Ramos (cell line): Measurements from ENCODE around the gene DCLK1.

Experiments used
- in situ Hi-C: fragments of 300-500 bp; cut with MboI; formaldehyde crosslinking; loops from one replicate; pipeline ENCODE4 v1.14.3; 2022; ENCODE audit warnings: low sequenced_read_pairs; ENCODE audit not compliant: unreplicated experiment

Gene DCLK1

DNA sequence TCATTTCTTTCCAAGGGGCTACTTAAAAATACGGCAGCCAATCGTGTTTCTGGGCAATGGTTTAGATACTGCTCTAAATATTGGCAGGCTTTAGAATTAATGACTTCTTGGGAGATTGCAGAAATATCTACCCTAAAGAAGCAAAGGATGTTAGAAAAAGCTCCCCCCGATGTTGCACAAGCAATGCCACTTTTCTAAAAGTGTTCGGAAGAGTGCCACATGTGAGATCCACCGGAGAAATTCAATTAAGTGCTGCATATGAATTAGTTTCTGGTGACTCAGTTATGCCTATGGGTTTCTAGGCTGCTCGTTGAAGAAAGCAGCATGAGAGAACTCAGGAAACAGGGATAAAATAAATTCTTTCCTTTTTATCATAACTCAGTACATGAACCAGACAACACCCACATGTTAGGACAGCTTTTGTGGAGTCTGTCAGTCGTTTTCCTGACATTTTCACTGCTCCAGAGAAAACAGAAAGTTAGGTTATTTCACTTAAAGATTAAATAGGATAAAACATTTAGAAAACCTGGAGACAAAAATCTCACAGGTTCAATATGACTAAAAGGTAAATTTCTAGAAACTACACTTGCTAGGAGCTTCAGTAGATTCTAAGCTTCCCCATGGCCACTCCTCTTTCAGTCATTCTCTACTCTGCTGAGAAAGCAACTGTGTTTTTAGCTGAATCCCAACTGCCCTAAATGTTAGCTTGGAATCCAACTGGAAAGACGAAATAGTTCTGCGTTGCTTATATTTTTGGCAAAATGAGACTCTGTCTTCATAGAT is 244.7 kb downstream of the DCLK1 start:
- in situ Hi-C loops: no loop called here

DNA sequence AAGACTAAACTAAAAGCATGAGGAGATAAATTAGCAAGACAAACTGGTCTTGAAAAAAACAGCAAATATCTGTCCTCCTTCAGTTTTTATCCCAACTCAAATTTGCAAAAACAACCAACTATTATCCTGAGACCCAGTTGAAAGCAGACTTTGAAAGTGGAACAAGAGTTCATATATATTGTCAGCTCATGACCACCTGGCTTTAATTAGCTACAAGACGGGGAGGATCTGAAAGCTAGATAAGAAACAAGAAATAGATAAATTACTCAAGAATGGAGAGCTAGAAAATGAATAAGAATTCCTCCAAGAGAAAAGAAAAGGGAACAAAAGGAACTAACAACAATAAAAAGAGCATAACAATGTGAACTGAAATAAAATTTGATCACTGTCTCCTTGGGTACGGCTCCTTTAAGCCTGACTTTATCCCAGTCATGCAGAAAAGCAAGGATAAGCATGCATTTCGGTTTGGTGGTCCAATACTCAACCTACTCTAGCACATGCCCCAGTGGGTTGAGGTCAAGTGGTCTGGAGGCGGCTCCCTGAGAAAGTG is 246.9 kb downstream of the DCLK1 start:
- in situ Hi-C loops: no loop called here

DNA sequence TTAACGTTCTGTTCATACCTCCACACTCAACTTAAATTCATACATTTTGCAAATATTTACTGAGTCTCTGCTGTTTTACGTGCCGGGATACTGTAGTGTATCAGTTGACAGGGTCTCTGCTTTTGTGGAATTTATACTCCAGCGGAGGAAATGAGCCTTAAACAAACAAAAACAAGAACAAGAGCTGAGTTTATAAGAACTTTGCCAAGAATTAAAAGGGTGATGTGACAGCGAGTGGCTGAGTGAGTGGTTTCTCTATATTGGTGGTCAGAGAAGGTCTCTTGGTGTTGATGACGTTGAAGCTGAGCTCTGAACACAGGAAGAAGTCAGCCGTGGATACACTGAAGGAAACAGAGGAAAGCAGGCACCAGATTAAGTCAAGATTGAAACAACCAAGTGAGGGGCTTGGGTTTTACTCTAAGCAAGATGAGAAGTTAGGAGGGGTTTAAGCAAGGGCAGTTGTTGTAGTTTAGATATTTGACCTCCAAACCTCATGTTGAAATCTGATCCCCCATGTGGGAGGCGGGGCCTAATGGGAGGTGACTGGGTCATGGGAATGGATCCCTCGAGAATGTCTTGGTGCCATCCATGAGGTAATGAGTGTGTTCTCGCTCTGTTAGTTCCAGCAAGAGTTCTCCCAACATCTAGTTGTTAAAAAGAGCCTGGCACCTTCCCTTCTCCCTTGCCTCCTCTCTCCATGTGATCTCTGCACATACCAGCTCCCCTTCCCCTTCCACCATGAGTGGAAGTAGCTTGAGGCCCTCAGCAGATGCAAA is 248.3 kb downstream of the DCLK1 start:
- in situ Hi-C loops: no loop called here

DNA sequence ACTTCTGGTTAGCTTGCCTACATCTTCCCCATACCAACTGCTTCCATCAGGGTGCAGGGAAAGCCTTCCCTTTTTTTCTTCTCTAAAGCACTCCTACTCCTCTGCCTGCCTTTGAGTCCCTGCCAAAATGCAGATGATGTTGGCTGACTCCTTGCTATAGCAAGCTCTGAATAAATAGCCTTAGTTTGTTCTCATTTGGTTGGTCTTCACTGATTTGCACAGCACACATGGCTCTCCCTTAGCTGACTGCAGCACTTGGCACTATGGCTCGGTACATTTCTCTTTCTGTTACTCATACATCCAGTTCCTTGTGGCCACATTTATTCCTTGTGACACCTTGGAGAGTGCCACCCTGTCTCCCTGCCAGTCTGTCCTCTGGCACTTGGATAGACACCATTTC is 249.8 kb downstream of the DCLK1 start:
- in situ Hi-C loops: no loop called here

DNA sequence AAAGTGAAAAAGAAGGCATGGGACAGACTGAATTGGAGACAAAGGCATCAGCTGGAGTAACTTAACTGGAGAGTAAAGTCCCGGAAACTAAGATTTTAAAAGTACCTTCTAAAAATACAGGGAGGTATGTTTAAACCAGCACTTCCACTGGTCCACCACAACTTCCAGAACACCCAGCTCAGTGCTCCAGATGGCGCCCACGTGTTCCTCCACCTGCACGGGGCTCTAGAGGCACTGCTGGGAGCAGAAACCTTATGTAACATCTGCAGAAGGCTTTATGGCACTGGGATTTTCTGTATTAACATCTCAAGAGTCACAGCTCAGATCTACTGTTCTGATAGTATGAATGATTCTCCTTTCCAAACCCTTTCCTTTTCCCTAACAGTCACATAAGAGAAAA is 252.1 kb downstream of the DCLK1 start:
- in situ Hi-C loops: no loop called here

DNA sequence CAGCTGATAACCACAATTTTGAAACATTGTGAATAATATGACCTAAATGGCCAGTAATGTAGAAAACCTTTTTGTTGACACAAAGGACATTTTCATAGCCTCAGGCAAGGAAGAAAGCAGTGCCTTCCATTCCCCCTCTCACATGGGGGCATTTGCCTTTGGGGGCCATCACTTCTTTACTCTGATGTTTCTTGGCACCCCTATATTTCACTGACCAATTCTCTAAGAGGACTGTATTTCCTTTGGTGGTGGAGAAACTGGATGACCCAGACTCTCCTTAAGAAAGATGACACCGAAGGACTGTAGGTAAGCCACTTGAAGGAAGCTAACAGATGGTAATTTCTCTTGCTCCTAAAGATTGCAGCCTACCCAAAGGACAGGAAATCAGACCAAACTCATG is 254.6 kb downstream of the DCLK1 start:
- in situ Hi-C loops: no loop called here

DNA sequence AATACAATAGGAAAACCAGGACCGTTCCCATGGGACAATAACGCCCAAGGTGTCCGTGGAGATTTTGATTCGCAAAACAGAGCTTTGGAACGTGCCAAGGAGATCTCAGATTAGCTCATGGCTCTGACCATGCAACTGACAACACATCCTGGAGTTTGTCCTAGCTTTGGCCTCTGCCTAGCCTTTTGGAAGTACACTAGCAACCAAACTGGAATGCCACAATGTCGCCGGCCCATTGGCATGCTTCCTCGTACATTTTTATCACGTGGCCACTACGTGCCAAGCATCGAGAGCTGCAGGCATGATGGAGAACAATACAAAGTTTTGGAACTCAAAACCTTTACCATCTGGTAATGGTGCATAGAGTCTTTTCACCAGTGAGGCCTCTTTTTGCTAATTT is 256.5 kb downstream of the DCLK1 start:
- in situ Hi-C loops: no loop called here

DNA sequence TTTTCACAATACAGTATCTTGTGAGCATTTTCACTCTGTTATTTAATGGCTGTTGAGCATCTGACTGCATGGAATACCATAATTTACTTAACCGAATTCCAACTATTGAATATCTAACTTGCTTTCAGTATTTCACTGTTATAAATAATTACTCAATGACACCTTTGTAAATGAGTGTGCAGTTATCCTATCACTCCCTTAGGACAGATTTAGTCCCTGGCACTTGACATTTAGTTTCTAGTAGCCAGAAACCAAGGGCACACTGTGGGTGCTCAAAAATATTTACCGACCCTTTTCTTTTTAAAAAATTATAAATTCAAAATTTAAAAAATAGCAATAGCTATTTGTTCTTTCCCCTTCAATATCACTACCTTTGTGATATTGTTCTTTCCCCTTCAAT is 258.8 kb downstream of the DCLK1 start:
- in situ Hi-C loops: no loop called here

DNA sequence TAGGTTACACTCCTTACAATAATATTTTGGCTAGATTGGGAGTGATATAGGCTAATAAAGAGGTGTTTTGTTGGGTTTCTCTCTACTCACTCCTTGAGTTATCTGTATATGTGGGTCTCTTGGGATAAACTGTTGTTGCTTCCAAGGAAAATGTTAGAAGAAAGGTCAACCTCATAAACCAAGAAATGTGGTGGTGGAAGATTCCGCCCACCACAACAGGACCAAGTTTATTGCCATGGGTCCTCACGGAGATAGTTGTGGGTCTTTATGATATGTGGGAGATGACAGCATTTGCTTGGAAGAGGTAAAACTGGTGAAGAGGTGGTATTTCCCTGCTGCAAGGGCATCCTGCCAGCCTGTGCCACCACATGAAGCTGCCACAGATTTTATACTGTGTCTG is 259.6 kb downstream of the DCLK1 start:
- in situ Hi-C loops: no loop called here

DNA sequence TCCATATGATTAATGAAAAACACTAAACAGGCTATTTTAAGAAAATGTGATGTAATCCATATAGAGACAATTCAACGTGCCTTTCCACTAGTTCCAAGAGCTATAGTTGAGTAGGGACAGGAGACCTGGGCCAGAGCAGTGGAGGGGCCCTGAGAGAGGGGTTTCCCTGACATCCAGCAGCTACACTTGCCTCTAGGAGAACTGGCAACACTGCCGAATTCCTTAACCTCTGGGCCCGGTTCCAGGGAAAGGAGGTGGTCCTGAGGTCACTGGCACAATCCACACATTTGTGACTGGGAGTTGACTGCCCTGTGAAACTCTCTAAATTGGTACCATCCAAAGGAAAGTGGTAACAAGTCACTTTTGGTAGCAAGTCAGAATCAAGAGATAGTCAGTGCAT is 264.4 kb downstream of the DCLK1 start:
- in situ Hi-C loops: no loop called here

DNA sequence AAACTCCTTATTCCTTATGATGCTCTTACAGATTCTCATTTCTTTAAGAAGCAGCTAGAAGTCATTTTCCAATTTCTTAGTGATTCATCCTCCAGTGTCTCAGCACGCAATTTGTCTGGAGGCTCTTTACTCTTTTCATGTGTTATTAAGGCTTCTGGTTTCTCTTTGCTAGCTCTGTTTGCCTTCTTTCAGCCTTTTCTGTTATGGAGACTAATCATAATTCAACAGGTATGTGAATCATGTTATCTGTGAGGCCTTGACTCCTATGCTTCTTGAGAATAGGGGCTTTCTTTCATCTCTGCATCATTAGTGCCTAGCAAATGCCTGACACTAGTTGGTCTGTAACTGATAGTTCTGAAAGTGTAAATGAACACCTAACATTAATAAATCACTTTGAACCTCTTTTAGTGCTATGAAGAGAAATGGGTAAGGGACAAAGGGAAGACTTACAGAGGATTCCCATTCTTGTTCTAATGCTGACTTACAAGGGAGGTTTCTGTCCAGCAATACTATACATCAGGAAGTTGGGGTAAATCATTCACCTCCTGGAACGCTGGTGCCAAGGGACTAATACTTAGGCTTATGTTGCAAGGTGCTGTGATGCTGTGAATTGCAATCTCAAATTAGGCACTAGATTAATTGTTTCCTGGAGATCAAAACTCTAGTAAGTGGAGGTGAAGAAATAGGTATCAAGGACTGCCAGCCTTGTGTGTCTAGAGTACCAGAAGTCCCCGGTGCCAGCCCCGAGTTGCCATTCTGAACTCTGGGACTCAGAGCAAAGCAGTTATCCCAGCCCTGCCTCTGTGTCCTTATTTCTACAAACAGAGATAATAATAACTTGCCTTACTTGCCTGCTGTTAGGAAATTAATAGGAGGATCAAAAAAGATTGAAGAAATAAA is 265.6 kb downstream of the DCLK1 start:
- in situ Hi-C loops: no loop called here

DNA sequence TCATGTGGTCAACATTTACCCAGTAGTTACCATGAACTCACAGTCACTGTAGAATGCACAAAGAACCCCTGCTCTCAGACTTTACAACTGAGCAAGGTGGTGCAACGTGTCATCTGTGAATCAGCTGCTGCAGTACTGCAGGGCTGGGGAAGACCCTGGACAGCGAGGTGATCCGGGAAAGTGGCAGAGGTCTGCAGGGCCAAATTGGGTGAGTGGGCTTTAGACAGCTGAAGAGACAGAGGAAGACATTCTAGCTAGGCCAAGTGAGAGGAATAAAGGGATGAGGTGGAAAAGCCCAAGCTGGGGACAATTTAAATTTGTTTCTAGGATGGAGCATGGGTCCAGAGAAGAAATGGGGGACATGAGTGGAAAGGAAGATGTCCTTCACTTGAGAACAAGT is 270.5 kb downstream of the DCLK1 start:
- in situ Hi-C loops: no loop called here

DNA sequence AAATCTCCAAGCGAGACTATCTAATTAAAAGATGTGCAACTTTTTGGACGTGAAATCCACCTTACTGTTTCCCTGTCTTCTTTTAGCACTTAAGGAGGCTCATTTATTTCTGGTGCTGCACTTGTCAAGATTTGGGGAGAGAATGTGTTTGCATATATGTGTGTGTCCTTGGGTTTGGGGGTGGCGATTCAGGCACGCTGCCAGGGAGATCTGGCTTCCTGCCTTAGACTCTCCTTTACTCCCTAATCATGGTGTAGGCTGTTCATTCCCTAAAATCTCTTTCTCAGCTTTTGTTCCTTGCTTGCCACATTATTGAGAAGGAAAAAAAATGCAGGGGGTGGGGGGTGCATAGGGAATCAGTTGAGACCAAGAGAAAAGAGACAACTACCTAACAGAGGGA is 271.2 kb downstream of the DCLK1 start:
- in situ Hi-C loops: no loop called here

DNA sequence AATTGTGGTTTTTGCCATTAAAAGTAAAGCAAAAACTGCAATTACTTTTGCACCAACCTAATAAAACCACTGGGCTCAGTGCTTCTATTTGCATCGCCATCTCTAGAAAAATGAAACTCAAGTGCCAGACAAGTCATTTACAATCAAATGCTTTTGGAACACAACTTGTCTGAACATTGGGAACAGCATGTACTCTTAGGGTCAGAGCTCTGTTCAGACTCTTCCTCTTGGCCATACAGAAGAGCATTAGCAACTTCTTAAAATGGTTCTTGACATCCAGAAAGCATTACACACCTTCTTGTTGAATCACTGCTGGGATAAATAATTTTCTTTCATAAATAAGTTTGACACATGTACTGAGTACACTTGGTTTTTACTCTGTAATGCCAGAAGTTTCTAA is 272.5 kb downstream of the DCLK1 start:
- in situ Hi-C loops: no loop called here

DNA sequence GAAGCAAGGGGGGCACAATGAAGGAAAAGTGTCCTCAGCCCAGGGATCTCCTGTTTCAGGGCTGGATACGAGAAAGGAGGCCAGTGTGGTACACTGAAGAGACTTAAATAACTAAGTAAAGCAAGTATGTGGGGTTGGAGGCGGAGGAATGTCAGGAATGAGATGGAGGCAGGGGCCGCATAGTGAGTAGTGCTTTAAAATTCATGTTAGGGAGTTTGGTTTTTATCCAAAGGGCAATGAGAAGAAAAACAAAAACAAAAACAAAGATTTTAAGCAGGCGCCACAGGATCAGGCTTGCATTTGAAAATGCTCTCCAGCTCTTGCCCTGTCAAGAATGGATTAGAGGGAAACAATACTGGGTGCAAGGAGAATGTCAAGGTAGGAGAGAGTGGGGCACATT is 273.4 kb downstream of the DCLK1 start:
- in situ Hi-C loops: no loop called here

DNA sequence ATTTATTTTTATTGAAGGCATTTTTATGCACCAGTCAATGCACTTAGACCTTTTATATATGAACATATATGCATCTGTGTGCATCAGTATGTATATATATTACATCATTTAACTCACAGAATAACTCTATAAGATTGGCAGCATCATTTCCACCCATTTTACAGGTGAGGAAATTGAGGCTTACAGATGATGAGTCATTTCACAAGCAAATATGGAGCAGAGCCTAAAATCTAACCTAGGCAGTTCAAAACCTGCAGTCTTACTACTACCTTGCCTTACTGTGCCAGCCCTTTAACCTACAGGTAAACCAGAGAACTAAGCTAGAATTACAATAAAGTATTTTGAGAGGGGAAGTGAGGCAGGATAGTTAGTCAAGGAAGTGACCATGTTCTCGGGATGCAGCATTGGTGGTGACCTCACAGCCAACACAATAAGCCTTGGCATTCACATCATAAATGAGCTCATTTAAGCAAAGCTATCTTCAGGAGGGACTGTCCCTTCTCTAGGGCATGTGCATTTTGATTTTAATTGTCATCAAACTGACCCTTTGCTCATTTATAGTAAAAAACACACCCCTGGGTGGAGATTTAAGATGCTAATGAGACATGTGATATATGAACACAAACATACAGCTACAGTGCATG is 274.3 kb downstream of the DCLK1 start:
- in situ Hi-C loops: no loop called here

DNA sequence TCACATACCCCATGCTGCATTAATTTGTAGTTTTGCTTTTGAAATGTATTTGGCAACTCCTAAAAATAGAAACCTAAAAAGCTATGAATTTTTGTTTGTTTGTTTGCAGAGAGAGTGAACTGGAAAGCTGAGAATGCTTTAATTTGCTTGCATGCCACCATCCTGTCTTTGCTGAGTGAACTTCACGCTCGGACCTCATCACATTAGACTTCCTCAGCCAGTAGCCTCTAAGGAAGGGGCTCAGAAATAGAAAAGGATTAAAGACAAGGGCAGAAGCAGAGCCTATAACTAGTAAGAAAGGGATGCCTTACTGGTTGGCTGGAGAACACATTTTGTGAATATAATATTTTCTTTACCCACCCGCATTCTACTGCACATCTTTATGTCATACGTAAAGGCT is 275.1 kb downstream of the DCLK1 start:
- in situ Hi-C loops: no loop called here

DNA sequence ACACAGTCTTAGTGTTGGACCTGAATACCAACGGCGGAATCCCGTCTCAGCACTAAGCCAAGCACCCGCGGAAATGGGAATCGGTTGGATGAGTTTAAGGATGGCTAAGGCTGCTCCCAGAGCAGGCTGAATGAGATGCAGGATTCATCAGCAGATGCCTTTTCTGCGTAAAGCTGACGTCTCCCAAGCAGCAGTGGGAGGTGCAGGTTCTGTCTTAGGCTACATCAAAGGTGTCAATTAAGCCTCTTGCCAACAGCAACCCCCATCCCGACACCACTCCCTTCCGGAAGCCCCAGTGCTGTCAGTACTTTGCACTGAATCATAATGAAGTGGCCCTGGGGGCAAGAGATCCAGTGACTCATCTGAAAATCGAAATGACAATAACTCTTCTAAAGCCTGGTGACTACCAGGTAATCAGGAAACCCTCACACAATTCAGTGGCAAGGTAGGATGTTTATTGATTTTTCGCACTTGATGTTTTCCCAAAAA is 275.6 kb downstream of the DCLK1 start:
- in situ Hi-C loops: no loop called here

DNA sequence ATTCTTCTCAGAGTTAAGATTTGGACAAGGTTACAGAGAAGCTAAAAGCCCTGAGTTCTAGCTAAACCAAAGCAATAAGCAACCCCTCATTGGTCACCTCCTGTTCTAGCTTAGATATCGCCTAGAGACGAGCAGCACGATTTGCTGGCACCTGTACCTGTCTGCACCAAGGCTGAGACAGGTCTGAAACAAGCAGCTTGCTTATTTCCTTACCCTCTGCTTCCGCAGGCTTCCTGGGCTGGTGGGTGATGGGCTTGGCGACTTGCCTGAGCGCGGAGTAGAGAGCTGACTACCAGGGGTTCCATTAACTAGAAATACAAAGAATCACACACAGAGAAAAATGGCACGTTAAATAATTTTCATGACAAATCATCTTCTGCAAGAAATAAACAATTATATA is 276.9 kb downstream of the DCLK1 start:
- in situ Hi-C loops: no loop called here

DNA sequence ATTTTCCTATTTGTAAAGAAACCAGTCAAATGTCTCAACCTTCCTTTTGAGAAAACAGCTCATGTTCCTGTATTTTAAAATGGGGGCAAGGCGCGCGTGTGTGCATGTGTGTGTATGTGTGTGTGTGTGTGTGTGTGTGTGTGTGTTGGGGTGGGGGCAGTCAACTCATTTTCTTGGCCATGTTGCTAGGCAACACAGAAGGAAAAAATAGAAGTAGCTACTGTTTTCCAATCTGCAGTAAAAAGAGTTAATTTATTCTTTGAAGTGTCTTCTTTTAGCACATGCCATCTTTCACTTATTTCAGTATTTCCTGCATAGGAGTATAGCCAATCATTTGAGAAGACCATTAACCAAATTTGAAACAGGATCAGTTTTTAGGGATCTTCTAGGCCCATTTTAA is 279.3 kb downstream of the DCLK1 start:
- in situ Hi-C loops: no loop called here
